ENCODE data around the gene DMXL2. TPM values are rescaled to one million over a fixed set of nuclear protein-coding genes. Genes with fewer than 3 reads are reported as not detected.
A peak's percentile ranks its signal among the peaks of the same experiment; 100 is the strongest.

Gene DMXL2
- total and polyA plus RNA-seq, 9 of the 15 experiments (the other 6 are each of a cell fraction or from before 2014, with no cell fraction given), result 9.3 to 57.7 (median 30.7) TPM

GRCh38 chr15:51576911-51577500 is 45.6 kb downstream of the DMXL2 start (continued):
- TF ChIP-seq ZNF511 (CRISPR knock-in tag; IDR thresholded peaks at IDR 0.05) (no peak), ZNF134 (CRISPR knock-in tag; conservative IDR thresholded peaks at IDR 0.05) (no peak), HDAC3 (IDR thresholded peaks at IDR 0.05; ENCODE audit: borderline replicate concordance, partially characterized antibody) (peak; percentile 49), ZNF77 (CRISPR knock-in tag; IDR thresholded peaks at IDR 0.05) (no peak), MLX (CRISPR knock-in tag; conservative IDR thresholded peaks at IDR 0.05) (no peak), SMC3 (conservative IDR thresholded peaks at IDR 0.05; ENCODE audit: insufficient read depth, low read depth, low read length) (no peak), NCOA2 (IDR thresholded peaks at IDR 0.05; ENCODE audit: partially characterized antibody in 2 of 2) (peak; percentile 7 to 26), ZNF445 (CRISPR knock-in tag; IDR thresholded peaks at IDR 0.05; ENCODE audit: low read depth) (no peak), FOS (IDR thresholded peaks at IDR 0.05; ENCODE audit: extremely low read depth, insufficient read length) (no peak), KLF10 (CRISPR knock-in tag; IDR thresholded peaks at IDR 0.05) (no peak), THRB (CRISPR knock-in tag; conservative IDR thresholded peaks at IDR 0.05) (0 out of 2 replicates have a peak, but pooled peaks have one; percentile 11), ZBTB34 (CRISPR knock-in tag; IDR thresholded peaks at IDR 0.05) (no peak), POLR2H (tag; IDR thresholded peaks at IDR 0.05; ENCODE audit: low read depth) (peak; percentile 68), GTF2E2 (tag; IDR thresholded peaks at IDR 0.05) (no peak; the same call in 1 of the 2 replicates), E2F6 (IDR thresholded peaks at IDR 0.05; ENCODE audit: borderline replicate concordance in 1 of 2, extremely low read depth in 1 of 2, insufficient read depth in 1 of 2, insufficient read length in 1 of 2, low read depth in 1 of 2, low read length in 1 of 2, poor library complexity in 1 of 2, severe bottlenecking in 1 of 2) (no peak), SETDB1 (IDR thresholded peaks at IDR 0.05; ENCODE audit: low read length) (no peak), ZNF76 (CRISPR knock-in tag; IDR thresholded peaks at IDR 0.05; ENCODE audit: borderline replicate concordance) (no peak), ZNF766 (CRISPR knock-in tag; conservative IDR thresholded peaks at IDR 0.05) (0 out of 2 replicates have a peak, but pooled peaks have one; percentile 36), E2F8 (IDR thresholded peaks at IDR 0.05; ENCODE audit: low read depth, partially characterized antibody) (no peak)
